Osteoblast (primary cell): Measurements from ENCODE around the gene VLDLR. TPM values are rescaled to one million over a fixed set of nuclear protein-coding genes. Genes with fewer than 3 reads are reported as not detected.

Experiments used
- DNase-seq: peaks from one replicate; pipeline ENCODE4 v3.0.0; 2011; ENCODE audit warnings: low spot score, mixed read lengths; ENCODE audit not compliant: insufficient read length; ENCODE audit errors: missing footprints
- H2AFZ ChIP-seq: 2 replicates; pipeline ENCODE4 v1.6.0; 2011; ENCODE audit warnings: mild to moderate bottlenecking, low read length
- H3K27ac ChIP-seq: 2 replicates; pipeline ENCODE4 v1.5.1; 2011; ENCODE audit warnings: mild to moderate bottlenecking, low read depth, low read length, moderate library complexity
- H3K27me3 ChIP-seq: 2 replicates; pipeline ENCODE4 v1.6.0; 2012; ENCODE audit warnings: mild to moderate bottlenecking, control low read depth, inconsistent platforms, low read length, moderate library complexity; ENCODE audit not compliant: insufficient read depth
- H3K36me3 ChIP-seq: 2 replicates; pipeline ENCODE4 v1.5.1; 2011; ENCODE audit warnings: mild to moderate bottlenecking, low read length, control low read depth, moderate library complexity; ENCODE audit not compliant: insufficient read depth
- H3K4me1 ChIP-seq: 2 replicates; pipeline ENCODE4 v1.5.1; 2011; ENCODE audit warnings: mild to moderate bottlenecking, low read length, control low read depth, moderate library complexity; ENCODE audit not compliant: insufficient read depth
- H3K4me2 ChIP-seq: 2 replicates; pipeline ENCODE4 v1.6.0; 2011; ENCODE audit warnings: mild to moderate bottlenecking, low read length; ENCODE audit not compliant: insufficient read depth
- H3K4me3 ChIP-seq: fragments of 200-600 bp; sonication (generic); 3 replicates; pipeline ENCODE4 v1.5.1; 2012; ENCODE audit warnings: mild to moderate bottlenecking, low read length, inconsistent platforms; ENCODE audit not compliant: insufficient read depth
- H3K79me2 ChIP-seq: 2 replicates; pipeline ENCODE4 v1.6.0; 2012; ENCODE audit warnings: mild to moderate bottlenecking, low read length, control low read depth, inconsistent platforms; ENCODE audit not compliant: insufficient read depth
- H3K9me3 ChIP-seq: 2 replicates; pipeline ENCODE4 v1.5.1; 2011; ENCODE audit warnings: low read depth, low read length, control low read depth
- H4K20me1 ChIP-seq: 2 replicates; pipeline ENCODE4 v1.6.0; 2012; ENCODE audit warnings: mild to moderate bottlenecking, low read length, control low read depth; ENCODE audit not compliant: insufficient read depth
- total RNA-seq: library from RNA; depleted of rRNA; stranded (reverse); fragments of >200 nt; gene quantifications from 2 replicates; pipeline ENCODE4 v1.2.3, GENCODE V29; 2012
- TF ChIP-seq, protein P1 (sequence below): IDR thresholded peaks from 2 replicates; pipeline ENCODE4 v1.5.1; 2011; ENCODE audit warnings: mild to moderate bottlenecking, low read depth, low read length, moderate library complexity; ENCODE audit errors: extremely low read depth

VLDLR gene
- total RNA-seq, 1 donor = 10.1 TPM

DNA sequence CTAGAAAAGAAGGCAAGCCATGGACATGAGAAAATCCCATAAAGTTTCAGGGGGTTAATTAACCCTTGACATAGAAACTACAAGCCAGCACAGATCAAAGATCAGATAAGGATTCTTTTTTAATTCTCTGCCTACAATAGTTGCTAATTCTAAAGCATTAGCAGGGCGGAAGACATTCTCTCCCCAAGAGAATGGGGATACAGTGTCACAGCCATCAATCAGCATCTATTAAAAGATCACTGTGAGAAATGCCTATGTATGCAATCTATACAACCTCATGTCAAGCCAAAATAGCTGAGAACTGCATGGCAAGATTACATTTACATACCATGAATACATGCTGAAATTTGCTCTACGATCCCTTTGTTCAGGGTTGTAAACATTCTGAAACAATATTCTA lies 14.3 kb downstream of the VLDLR start:
- no peaks in the 10 kb centered on the region for H3K27me3 ChIP-seq
- no peaks in the 10 kb centered on the region for H3K4me1 ChIP-seq
- H3K4me2 ChIP-seq = no peak overlapping the region
- H4K20me1 ChIP-seq = no peaks in the 10 kb centered on the region
- H2AFZ ChIP-seq = no peak overlapping the region
- H3K27ac ChIP-seq = no peak overlapping the region
- DNase-seq = no peak
- H3K4me3 ChIP-seq = no peak overlapping the region
- no peaks in the 10 kb centered on the region for H3K9me3 ChIP-seq
- H3K79me2 ChIP-seq = no peaks in the 10 kb centered on the region
- no peaks in the 10 kb centered on the region for H3K36me3 ChIP-seq
- TF ChIP-seq, protein P1, sequence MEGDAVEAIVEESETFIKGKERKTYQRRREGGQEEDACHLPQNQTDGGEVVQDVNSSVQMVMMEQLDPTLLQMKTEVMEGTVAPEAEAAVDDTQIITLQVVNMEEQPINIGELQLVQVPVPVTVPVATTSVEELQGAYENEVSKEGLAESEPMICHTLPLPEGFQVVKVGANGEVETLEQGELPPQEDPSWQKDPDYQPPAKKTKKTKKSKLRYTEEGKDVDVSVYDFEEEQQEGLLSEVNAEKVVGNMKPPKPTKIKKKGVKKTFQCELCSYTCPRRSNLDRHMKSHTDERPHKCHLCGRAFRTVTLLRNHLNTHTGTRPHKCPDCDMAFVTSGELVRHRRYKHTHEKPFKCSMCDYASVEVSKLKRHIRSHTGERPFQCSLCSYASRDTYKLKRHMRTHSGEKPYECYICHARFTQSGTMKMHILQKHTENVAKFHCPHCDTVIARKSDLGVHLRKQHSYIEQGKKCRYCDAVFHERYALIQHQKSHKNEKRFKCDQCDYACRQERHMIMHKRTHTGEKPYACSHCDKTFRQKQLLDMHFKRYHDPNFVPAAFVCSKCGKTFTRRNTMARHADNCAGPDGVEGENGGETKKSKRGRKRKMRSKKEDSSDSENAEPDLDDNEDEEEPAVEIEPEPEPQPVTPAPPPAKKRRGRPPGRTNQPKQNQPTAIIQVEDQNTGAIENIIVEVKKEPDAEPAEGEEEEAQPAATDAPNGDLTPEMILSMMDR = no peak

DNA sequence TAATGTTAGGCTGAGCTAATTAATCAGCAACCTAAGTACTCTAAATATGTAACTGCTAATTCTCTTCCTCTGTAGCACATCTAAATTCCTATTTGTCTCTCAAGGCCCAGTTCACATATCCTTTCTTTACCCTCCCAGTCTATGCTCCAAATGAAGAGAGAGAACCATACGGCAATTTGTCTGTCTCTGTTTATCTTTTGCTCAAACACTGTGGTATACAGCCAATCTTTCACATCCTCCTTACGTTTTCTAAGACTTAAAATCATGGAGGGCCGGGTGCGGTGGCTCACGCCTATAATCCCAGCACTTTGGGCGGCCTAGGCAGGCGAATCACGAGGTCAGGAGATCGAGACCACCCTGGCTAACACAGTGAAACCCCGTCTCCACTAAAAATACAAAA lies 15.8 kb downstream of the VLDLR start:
- Histone ChIP-seq H3K27me3 (no peaks in the 10 kb centered on the region), H3K79me2 (no peaks in the 10 kb centered on the region), H3K4me1 (no peaks in the 10 kb centered on the region), H3K9me3 (no peaks in the 10 kb centered on the region), H3K4me2 (no peak overlapping the region), H2AFZ (no peak overlapping the region), H3K4me3 (no peak overlapping the region), H3K36me3 (no peaks in the 10 kb centered on the region), H4K20me1 (no peaks in the 10 kb centered on the region), H3K27ac (no peak overlapping the region)
- no peak for DNase-seq
- TF ChIP-seq, protein P1 = no peak

DNA sequence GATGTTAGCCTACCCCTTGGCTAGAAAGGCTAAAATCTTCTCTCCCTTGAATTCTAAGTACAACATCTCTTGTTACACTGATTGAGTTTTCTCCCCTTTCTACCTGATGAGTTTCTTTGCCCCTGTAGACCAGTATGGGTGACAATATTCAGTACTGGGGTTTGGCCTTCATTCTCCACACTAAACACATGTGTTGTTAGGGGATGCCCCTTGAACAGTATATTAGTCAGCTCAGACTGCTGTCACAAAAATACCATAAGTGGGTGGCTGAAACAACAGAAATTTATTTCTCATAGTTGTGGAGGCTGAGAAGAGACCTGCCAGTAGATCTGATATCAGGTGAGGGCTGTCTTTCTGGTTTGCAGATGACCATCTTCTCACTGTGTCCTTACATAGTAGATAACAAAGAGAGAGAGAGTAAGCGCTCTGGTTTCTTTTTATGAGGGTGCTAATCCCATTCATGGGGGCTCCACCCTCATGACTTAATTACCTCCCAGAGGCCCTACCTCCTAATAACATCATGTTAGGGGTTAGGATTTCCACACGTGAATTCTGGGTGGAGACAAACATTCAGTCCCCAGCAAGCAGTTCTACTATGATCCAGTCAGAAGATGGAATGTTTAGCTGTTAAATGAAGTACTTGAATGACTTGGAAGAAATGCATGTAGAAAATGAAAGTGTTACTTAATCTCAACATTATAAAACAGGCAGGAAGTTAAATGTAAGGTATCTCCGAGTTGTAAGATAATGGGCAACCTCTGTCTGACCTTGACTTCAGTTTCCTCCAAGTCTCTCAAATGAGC lies 17.5 kb downstream of the VLDLR start:
- Histone ChIP-seq H3K4me3 (no peak overlapping the region), H2AFZ (no peak overlapping the region), H3K36me3 (no peaks in the 10 kb centered on the region), H4K20me1 (no peaks in the 10 kb centered on the region), H3K27me3 (no peaks in the 10 kb centered on the region), H3K27ac (no peak overlapping the region), H3K4me2 (no peak overlapping the region), H3K4me1 (no peaks in the 10 kb centered on the region), H3K79me2 (no peaks in the 10 kb centered on the region), H3K9me3 (no peaks in the 10 kb centered on the region)
- TF ChIP-seq, protein P1 = no peak
- DNase-seq = no peak

DNA sequence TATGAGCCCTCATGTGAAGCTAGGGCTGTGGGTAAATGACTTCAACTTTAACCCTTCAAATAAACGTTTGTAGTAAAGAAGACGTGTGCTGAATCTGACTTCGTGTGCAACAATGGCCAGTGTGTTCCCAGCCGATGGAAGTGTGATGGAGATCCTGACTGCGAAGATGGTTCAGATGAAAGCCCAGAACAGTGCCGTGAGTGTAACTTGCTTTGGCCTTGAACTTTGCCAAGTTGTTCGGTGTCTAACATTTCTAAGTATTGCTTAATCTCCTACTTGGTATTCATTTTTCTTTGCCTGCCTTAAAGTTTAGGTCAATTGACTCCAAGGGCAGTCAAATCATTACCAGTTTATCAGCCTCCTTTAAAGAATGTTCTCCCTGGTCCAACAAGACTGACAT lies 18.2 kb downstream of the VLDLR start:
- H3K4me1 ChIP-seq = no peaks in the 10 kb centered on the region
- no peak overlapping the region for H3K4me3 ChIP-seq
- no peaks in the 10 kb centered on the region for H3K27me3 ChIP-seq
- no peaks in the 10 kb centered on the region for H4K20me1 ChIP-seq
- H2AFZ ChIP-seq = no peak overlapping the region
- no peaks in the 10 kb centered on the region for H3K36me3 ChIP-seq
- no peaks in the 10 kb centered on the region for H3K9me3 ChIP-seq
- TF ChIP-seq, protein P1 = no peak
- H3K79me2 ChIP-seq = no peaks in the 10 kb centered on the region
- no peak overlapping the region for H3K4me2 ChIP-seq
- H3K27ac ChIP-seq = no peak overlapping the region
- no peak for DNase-seq
